Right atrium auricular region (tissue), 2 donors: ENCODE data around the gene FRMD3. TPM values are rescaled to one million over a fixed set of nuclear protein-coding genes. Genes with fewer than 3 reads are reported as not detected.

Experiments
- DNase-seq: peaks from one replicate; pipeline ENCODE4 v3.0.0-alpha.2; 2019; ENCODE audit warnings: low spot score
- H3K27ac ChIP-seq, 2 donors: fragments of 200-600 bp; sonication (generic); 1 replicate in 1 of 2; 2 replicates in 1 of 2; pipeline ENCODE4 v1.5.1; 2016 to 2019
- H3K27me3 ChIP-seq, 2 donors: fragments of 200-600 bp; sonication (generic); one replicate each; pipeline versions ENCODE4 v1.5.1 to v1.6.0; 2017 to 2019
- H3K36me3 ChIP-seq: fragments of 200-600 bp; sonication (generic); one replicate; pipeline ENCODE4 v1.5.1; 2016
- H3K4me1 ChIP-seq, 2 donors: fragments of 200-600 bp; sonication (generic); one replicate each; pipeline versions ENCODE4 v1.5.1 to v1.6.0; 2017 to 2019
- H3K4me3 ChIP-seq, 2 donors: fragments of 200-600 bp; sonication (generic); 1 replicate in 1 of 2; 2 replicates in 1 of 2; pipeline ENCODE4 v1.5.1; 2017 to 2019; ENCODE audit warnings: mild to moderate bottlenecking in 1 of 2, moderate library complexity in 1 of 2
- H3K9me3 ChIP-seq, 2 donors: fragments of 200-600 bp; sonication (generic); one replicate each; pipeline ENCODE4 v1.5.1; 2019
- total RNA-seq, 2 donors: library from RNA; depleted of rRNA; stranded (reverse); fragments of >200 nt; gene quantifications; one replicate each; pipeline ENCODE4 v1.1.0, GENCODE V29; 2016
- TF ChIP-seq, protein P1 (sequence below), 2 donors: fragments of 200-600 bp; sonication (generic); IDR thresholded peaks; one replicate each; pipeline ENCODE4 v1.5.1; 2019; ENCODE audit warnings: antibody characterized with exemption in 2 of 2

Gene FRMD3
- 10 to 100 TPM; 31.4 to 77.5 TPM for total RNA-seq

DNA sequence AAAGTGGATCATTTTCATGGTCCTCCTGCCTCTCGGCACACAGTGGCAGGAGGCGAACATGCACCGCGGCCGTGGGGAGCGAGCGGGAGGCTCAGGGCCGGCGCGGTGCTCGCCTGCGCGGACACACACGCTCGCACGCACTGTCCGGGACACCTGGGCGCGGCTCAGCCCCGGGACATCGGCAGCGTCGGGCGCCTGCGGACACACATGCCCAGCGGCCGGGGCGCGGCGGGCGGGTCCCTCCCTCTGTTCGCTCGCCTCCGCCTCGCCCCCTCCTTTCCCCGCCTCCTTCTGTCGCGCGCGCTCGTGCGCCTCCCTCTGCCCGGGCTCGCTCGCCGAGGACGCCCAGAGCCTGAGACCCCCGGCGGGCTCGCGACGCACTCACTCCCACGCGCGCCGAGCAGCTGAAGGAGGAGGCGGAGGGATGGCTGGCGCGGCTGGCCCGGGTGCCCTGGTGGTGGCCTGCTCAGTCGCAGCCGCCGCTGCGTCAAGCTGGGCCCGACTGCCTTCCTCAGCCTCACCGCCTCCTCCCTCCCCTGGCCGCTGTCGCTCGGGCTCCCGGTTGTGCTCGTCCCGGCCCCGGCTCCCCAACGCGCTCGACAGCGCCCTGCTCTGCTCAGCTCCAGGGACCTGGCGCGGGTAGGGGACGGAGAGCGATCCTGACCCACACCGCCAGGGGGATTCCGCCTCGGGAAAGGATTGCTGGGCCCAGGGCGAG is at the start of gene FRMD3:
Gene FRMD3, minus strand, starts transcription at position 230 of the 718 bp plus-strand sequence. Its CDS starts 170 bp downstream, at position 60.
- peak within 1 kb of the TSS; percentile 57 to 71 for H3K4me3 ChIP-seq
- H3K9me3 ChIP-seq, result no peaks in the 10 kb centered on the region
- H3K27me3 ChIP-seq, result no peaks in the 10 kb centered on the region
- TF ChIP-seq, protein P1, sequence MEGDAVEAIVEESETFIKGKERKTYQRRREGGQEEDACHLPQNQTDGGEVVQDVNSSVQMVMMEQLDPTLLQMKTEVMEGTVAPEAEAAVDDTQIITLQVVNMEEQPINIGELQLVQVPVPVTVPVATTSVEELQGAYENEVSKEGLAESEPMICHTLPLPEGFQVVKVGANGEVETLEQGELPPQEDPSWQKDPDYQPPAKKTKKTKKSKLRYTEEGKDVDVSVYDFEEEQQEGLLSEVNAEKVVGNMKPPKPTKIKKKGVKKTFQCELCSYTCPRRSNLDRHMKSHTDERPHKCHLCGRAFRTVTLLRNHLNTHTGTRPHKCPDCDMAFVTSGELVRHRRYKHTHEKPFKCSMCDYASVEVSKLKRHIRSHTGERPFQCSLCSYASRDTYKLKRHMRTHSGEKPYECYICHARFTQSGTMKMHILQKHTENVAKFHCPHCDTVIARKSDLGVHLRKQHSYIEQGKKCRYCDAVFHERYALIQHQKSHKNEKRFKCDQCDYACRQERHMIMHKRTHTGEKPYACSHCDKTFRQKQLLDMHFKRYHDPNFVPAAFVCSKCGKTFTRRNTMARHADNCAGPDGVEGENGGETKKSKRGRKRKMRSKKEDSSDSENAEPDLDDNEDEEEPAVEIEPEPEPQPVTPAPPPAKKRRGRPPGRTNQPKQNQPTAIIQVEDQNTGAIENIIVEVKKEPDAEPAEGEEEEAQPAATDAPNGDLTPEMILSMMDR (IDR thresholded peaks at IDR 0.05), result peak; percentile 75 to 85
- H3K27ac ChIP-seq, result peak within 1 kb of the TSS; percentile 81 to 84
- H3K36me3 ChIP-seq, result no peaks in the 10 kb centered on the region
- DNase-seq, result peak; percentile 73
- H3K4me1 ChIP-seq, result peaks cover 0 to 21% of the 10 kb centered on the region in 2 donors

- no peak overlapping the region for H3K27ac ChIP-seq
- DNase-seq, result no peak
- no peaks in the 10 kb centered on the region for H3K36me3 ChIP-seq
- H3K9me3 ChIP-seq, result no peaks in the 10 kb centered on the region
- TF ChIP-seq, protein P1 (IDR thresholded peaks at IDR 0.05), result no peak
- no peaks in the 10 kb centered on the region for H3K27me3 ChIP-seq
- H3K4me1 ChIP-seq, result no peaks in the 10 kb centered on the region
- H3K4me3 ChIP-seq, result no peak overlapping the region
Measured at GRCh38 chr9:83584995-83585394, 46.8 kb upstream of the FRMD3 start.

- Histone ChIP-seq H3K4me3 (no peak overlapping the region), H3K9me3 (peaks cover 0 to 10% of the 10 kb centered on the region in 2 donors), H3K27me3 (no peaks in the 10 kb centered on the region), H3K4me1 (no peaks in the 10 kb centered on the region), H3K36me3 (no peaks in the 10 kb centered on the region), H3K27ac (no peak overlapping the region)
- TF ChIP-seq, protein P1 (IDR thresholded peaks at IDR 0.05), result peak; percentile 49 to 78
- DNase-seq, result peak; percentile 63
Measured at GRCh38 chr9:83583151-83584014, 45.2 kb upstream of the FRMD3 start.

DNA sequence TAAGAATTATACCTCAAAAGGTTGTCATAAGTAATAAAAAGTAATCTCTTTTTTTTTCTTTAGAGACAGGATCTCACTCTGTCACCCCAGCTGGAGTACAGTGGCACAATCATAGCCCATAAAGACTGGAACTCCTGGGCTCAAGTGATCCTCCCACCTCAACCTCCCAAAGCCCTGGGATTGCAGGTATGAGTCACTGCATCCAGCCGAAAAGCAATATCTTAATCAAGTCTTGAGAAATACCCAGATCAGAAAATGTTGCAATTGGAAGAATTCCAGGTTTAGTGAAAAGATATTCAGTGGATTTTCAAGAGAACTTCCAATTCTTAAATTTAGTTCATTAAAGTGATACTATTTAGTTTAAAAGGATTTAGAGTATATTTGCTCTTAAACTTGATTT is 43.8 kb upstream of the FRMD3 start:
- Histone ChIP-seq H3K4me3 (no peak overlapping the region), H3K27ac (no peak overlapping the region), H3K9me3 (peaks cover 0 to 10% of the 10 kb centered on the region in 2 donors), H3K4me1 (no peaks in the 10 kb centered on the region), H3K27me3 (no peaks in the 10 kb centered on the region), H3K36me3 (no peaks in the 10 kb centered on the region)
- TF ChIP-seq, protein P1 (IDR thresholded peaks at IDR 0.05), result no peak
- no peak for DNase-seq

- Histone ChIP-seq H3K4me3 (no peak overlapping the region), H3K4me1 (peaks cover 0 to 14% of the 10 kb centered on the region in 2 donors), H3K36me3 (no peaks in the 10 kb centered on the region), H3K27ac (no peak overlapping the region), H3K9me3 (peaks cover 0 to 9% of the 10 kb centered on the region in 2 donors), H3K27me3 (no peaks in the 10 kb centered on the region)
- TF ChIP-seq, protein P1 (IDR thresholded peaks at IDR 0.05), result no peak
- no peak for DNase-seq
Measured at GRCh38 chr9:83574482-83574881, 36.3 kb upstream of the FRMD3 start.
